Kidney (tissue), 14 donors: Measurements from ENCODE around the gene BARHL1. TPM values are rescaled to one million over a fixed set of nuclear protein-coding genes. Genes with fewer than 3 reads are reported as not detected.

Experiments used
- DNase-seq, 5 donors: peaks; one replicate each; pipeline ENCODE4 v3.0.0-alpha.2; 2013 to 2020
- FAIRE-seq: peaks from 2 replicates; lab custom pipeline; 2012; peaks lifted over from hg19 to GRCh38; lab: Jason Lieb, UNC
- H3K27ac ChIP-seq, 2 donors: one replicate each; pipeline ENCODE4 v1.7.0; 2013; ENCODE audit warnings: low read depth in 2 of 2, low read length in 2 of 2, inconsistent platforms in 1 of 2
- H3K27me3 ChIP-seq: one replicate; pipeline ENCODE4 v1.7.1; 2013; ENCODE audit warnings: low read length, inconsistent platforms; ENCODE audit not compliant: control insufficient read depth, insufficient read depth
- H3K36me3 ChIP-seq, 3 donors: one replicate each; pipeline versions ENCODE4 v1.7.0 to v1.7.1; 2013; ENCODE audit warnings: low read length in 3 of 3, control low read depth in 1 of 3, inconsistent platforms in 1 of 3; ENCODE audit not compliant: insufficient read depth in 3 of 3, control insufficient read depth in 2 of 3
- H3K4me1 ChIP-seq, 3 donors: one replicate each; pipeline versions ENCODE4 v1.7.0 to v1.7.1; 2013; ENCODE audit warnings: low read length in 3 of 3, inconsistent platforms in 1 of 3, low read depth in 1 of 3; ENCODE audit not compliant: control insufficient read depth in 2 of 3, insufficient read depth in 2 of 3
- H3K4me3 ChIP-seq, 3 donors: one replicate each; pipeline versions ENCODE4 v1.7.0 to v1.8.1; 2013; ENCODE audit warnings: low read length in 3 of 3, control low read depth in 1 of 3, inconsistent platforms in 1 of 3
- H3K9ac ChIP-seq, 3 donors: one replicate each; pipeline versions ENCODE4 v1.7.0 to v1.7.1; 2013; ENCODE audit warnings: low read length in 3 of 3, control low read depth in 1 of 3, inconsistent platforms in 1 of 3
- H3K9me3 ChIP-seq, 3 donors: one replicate each; pipeline versions ENCODE4 v1.7.0 to v1.7.1; 2013; ENCODE audit warnings: low read length in 3 of 3, control low read depth in 1 of 3, inconsistent platforms in 1 of 3; ENCODE audit not compliant: control insufficient read depth in 2 of 3, insufficient read depth in 1 of 3
- intact Hi-C: fragments of 100-400 bp; cut with DNase I; formaldehyde crosslinking; loops from one replicate; pipeline ENCODE4 v1.11.1; 2022
- polyA plus RNA-seq: library from polyadenylated mRNA; stranded (reverse); fragments of 350-450 nt; fragmentation: Illumina TruSeq; extraction: RNeasy Lipid Tissue Mini Kit (QIAGEN cat#74804); gene quantifications from one replicate; pipeline ENCODE4 v1.2.3, GENCODE V29; 2014; ENCODE audit warnings: low read depth, low replicate concordance; ENCODE audit not compliant: insufficient read depth
- total RNA-seq: library from RNA; stranded (reverse); fragmentation: NEBNext Ultra II Directional; extraction: Animal tissue kit (Norgen Biotek cat#: 25700); gene quantifications from one replicate; pipeline ENCODE4 v1.2.1, GENCODE V29; 2021
- TF ChIP-seq, protein P1 (sequence below): IDR thresholded peaks from 3 replicates; pipeline ENCODE4 v1.5.1; 2012; ENCODE audit warnings: mild to moderate bottlenecking, moderate library complexity, borderline replicate concordance; ENCODE audit not compliant: insufficient read depth; ENCODE audit errors: extremely low read depth
- donor health status: control.
- donor health status: control.
- donor health status: control.
- donor health status: control.
- donor health status: control.
- donor health status: DM: yes; HTN: yes; CAD: no.
- donor health status: Normal renal cell carcinoma (clear cell type).

Gene BARHL1
- total and polyA plus RNA-seq, 2 donors from 2014 or later, result not detected

DNA sequence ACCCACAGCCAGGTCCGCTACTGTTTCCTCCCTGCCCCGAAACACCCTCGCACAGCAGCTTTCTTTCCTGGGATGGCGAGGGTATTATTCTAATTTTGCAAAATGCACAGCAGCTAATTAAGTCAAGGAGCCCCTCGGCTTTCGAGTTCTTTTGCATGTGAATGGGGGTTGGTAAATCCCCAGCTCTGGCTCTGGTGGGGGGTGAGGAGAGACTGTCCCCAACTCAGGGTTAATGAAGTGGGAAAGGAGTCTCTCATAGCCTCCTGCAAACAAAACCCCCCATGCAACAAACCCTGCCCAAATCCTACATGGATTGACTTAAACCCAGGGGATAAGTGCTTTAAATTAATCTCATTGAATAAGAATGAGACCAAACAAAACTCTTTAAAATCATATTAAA is 8.8 kb downstream of the BARHL1 start:
- no peak for FAIRE-seq
- DNase-seq, result no peak
- H3K27me3 ChIP-seq, result peaks cover 40% of the 10 kb centered on the region

DNA sequence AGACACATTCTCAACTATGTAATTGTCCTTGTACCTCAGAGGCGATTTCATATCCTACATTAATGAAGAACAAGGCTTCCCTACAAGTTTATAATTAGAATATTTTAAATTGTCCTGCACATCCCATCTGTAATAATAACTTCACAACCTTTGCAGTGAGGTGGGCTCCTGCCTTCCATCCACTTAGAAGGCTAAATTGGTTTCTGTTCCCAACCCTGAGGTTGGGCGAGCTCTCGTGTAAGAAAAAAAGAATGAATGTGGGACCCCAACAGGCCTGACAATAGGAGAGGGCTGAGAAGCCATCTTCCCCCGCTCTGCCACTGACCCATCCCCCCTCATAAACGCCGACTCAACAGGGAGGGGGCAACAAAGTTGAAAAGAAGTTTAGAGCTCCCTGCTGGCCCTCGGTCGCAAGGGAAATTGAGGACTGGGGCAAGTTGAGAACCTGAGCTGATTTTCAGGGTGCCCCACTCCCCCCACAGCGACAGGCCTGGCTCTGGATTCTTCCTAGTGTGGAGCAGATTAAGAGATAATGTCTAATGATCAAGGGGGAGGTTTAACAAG is 9.4 kb downstream of the BARHL1 start:
- H3K27ac ChIP-seq, result no peak overlapping the region
- H3K4me1 ChIP-seq, result peaks cover 0 to 4% (median 0%) of the 10 kb centered on the region in 3 donors
- peaks cover 34% of the 10 kb centered on the region for H3K27me3 ChIP-seq
- H3K9me3 ChIP-seq, result no peaks in the 10 kb centered on the region
- FAIRE-seq (no peak), DNase-seq (no peak)
- H3K9ac ChIP-seq, result no peak overlapping the region
- peaks cover 0 to 7% (median 0%) of the 10 kb centered on the region in 3 donors for H3K36me3 ChIP-seq
- H3K4me3 ChIP-seq, result no peak overlapping the region
- TF ChIP-seq, protein P1, sequence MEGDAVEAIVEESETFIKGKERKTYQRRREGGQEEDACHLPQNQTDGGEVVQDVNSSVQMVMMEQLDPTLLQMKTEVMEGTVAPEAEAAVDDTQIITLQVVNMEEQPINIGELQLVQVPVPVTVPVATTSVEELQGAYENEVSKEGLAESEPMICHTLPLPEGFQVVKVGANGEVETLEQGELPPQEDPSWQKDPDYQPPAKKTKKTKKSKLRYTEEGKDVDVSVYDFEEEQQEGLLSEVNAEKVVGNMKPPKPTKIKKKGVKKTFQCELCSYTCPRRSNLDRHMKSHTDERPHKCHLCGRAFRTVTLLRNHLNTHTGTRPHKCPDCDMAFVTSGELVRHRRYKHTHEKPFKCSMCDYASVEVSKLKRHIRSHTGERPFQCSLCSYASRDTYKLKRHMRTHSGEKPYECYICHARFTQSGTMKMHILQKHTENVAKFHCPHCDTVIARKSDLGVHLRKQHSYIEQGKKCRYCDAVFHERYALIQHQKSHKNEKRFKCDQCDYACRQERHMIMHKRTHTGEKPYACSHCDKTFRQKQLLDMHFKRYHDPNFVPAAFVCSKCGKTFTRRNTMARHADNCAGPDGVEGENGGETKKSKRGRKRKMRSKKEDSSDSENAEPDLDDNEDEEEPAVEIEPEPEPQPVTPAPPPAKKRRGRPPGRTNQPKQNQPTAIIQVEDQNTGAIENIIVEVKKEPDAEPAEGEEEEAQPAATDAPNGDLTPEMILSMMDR, result no peak
- intact Hi-C loops, result no loop called here

More for the DNA sequence above, 8.8 kb downstream of the BARHL1 start:
- H3K9me3 ChIP-seq, result no peaks in the 10 kb centered on the region
- TF ChIP-seq, protein P1, result no peak
- no peak overlapping the region for H3K4me3 ChIP-seq
- intact Hi-C loops, result no loop called here
- no peak overlapping the region for H3K9ac ChIP-seq
- no peak overlapping the region for H3K27ac ChIP-seq
- peaks cover 0 to 4% (median 0%) of the 10 kb centered on the region in 3 donors for H3K36me3 ChIP-seq
- peaks cover 0 to 4% (median 0%) of the 10 kb centered on the region in 3 donors for H3K4me1 ChIP-seq

DNA sequence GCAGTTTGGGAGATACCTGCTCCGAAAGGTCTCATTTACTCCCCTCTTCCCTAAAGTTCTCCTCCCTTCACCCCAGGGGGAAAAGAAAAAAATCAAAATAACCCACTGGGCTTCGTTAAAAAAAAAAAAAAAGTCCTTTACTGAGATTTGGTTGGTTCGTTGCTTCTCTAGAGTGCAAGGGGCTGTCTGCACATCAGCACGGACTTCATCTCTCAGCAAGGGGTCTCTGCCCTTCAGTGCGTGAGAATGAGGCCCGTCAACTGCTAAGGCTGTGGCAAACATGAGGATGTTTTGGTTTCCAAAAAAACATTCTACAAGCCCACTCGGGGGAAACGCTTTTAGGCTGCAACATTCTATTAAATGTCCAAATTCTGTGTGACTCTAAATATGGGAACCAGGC is 10.0 kb downstream of the BARHL1 start:
- DNase-seq (no peak), FAIRE-seq (no peak)
- Histone ChIP-seq H3K27ac (no peak overlapping the region), H3K9me3 (no peaks in the 10 kb centered on the region), H3K36me3 (peaks cover 0 to 8% (median 0%) of the 10 kb centered on the region in 3 donors), H3K27me3 (peaks cover 32% of the 10 kb centered on the region), H3K4me3 (no peak overlapping the region), H3K9ac (no peak overlapping the region), H3K4me1 (no peaks in the 10 kb centered on the region)
- intact Hi-C loops, result no loop called here
- TF ChIP-seq, protein P1, result no peak
